Keratinocyte (primary cell): Measurements from ENCODE around the gene CDC20. TPM values are rescaled to one million over a fixed set of nuclear protein-coding genes. Genes with fewer than 3 reads are reported as not detected.

ENCODE experiments used
- DNase-seq: peaks from one replicate; pipeline ENCODE4 v3.0.0-alpha.2; 2011; ENCODE audit warnings: low read depth, missing footprints, low spot score
- FAIRE-seq: peaks from 2 replicates; lab custom pipeline; 2011; peaks lifted over from hg19 to GRCh38; lab: Jason Lieb, UNC
- H2AFZ ChIP-seq: 2 replicates; pipeline ENCODE4 v1.6.0; 2012; ENCODE audit warnings: low read length, control low read depth, inconsistent platforms; ENCODE audit not compliant: control insufficient read depth
- H3K27ac ChIP-seq: 2 replicates; pipeline ENCODE4 v1.5.1; 2011; ENCODE audit warnings: low read length; ENCODE audit not compliant: control insufficient read depth, insufficient read depth
- H3K27me3 ChIP-seq: 3 replicates; pipeline ENCODE4 v1.6.0; 2011; ENCODE audit warnings: low read length; ENCODE audit not compliant: control insufficient read depth, insufficient read depth; ENCODE audit errors: extremely low read depth
- H3K36me3 ChIP-seq, 2 experiments: 2 replicates in 1 of 2; 3 replicates in 1 of 2; pipeline ENCODE4 v1.5.1; 2011; ENCODE audit warnings: low read length in 2 of 2, mild to moderate bottlenecking in 1 of 2; ENCODE audit not compliant: control insufficient read depth in 2 of 2, insufficient read depth in 2 of 2; ENCODE audit errors: extremely low read depth in 1 of 2
- H3K4me1 ChIP-seq: 3 replicates; pipeline ENCODE4 v1.5.1; 2011; ENCODE audit warnings: low read length; ENCODE audit not compliant: control insufficient read depth, insufficient read depth; ENCODE audit errors: extremely low read depth
- H3K4me2 ChIP-seq: 3 replicates; pipeline ENCODE4 v1.6.0; 2011; ENCODE audit warnings: low read depth, low read length; ENCODE audit not compliant: control insufficient read depth, insufficient read depth; ENCODE audit errors: extremely low read depth
- H3K4me3 ChIP-seq, 3 experiments: fragments of 200-600 bp in 1 of 3; sonication (generic) in 1 of 3; 2 replicates in 2 of 3; 3 replicates in 1 of 3; pipeline ENCODE4 v1.5.1; 2011 to 2016; ENCODE audit warnings: low read length in 3 of 3, mild to moderate bottlenecking in 3 of 3, control low read depth in 2 of 3, inconsistent platforms in 1 of 3, low read depth in 1 of 3, mixed read lengths in 1 of 3, mixed run types in 1 of 3, moderate library complexity in 1 of 3; ENCODE audit not compliant: control insufficient read depth in 2 of 3, insufficient read depth in 2 of 3; ENCODE audit errors: extremely low read depth in 1 of 3
- H3K79me2 ChIP-seq: 2 replicates; pipeline ENCODE4 v1.6.0; 2012; ENCODE audit warnings: low read length; ENCODE audit not compliant: control insufficient read depth, insufficient read depth
- H3K9ac ChIP-seq: 3 replicates; pipeline ENCODE4 v1.6.0; 2011; ENCODE audit warnings: low read length; ENCODE audit not compliant: control insufficient read depth, insufficient read depth; ENCODE audit errors: extremely low read depth
- H3K9me1 ChIP-seq: 3 replicates; pipeline ENCODE4 v1.6.0; 2011; ENCODE audit warnings: low read length; ENCODE audit not compliant: control insufficient read depth, insufficient read depth; ENCODE audit errors: extremely low read depth
- H3K9me3 ChIP-seq: 2 replicates; pipeline ENCODE4 v1.5.1; 2012; ENCODE audit warnings: low read depth, low read length; ENCODE audit not compliant: control insufficient read depth
- H4K20me1 ChIP-seq: 3 replicates; pipeline ENCODE4 v1.6.0; 2011; ENCODE audit warnings: low read length; ENCODE audit not compliant: control insufficient read depth, insufficient read depth; ENCODE audit errors: extremely low read depth
- EZH2 ChIP-seq: IDR thresholded peaks from one replicate; pipeline ENCODE4 v1.6.1; 2012; ENCODE audit warnings: inconsistent platforms, mild to moderate bottlenecking, low read length, moderate library complexity
- dilution Hi-C: fragments of 300-500 bp; cut with MboI; formaldehyde crosslinking; loops from one replicate; pipeline ENCODE4 v1.7.0; 2020; ENCODE audit warnings: low sequenced_read_pairs; ENCODE audit not compliant: extremely low pct_ligation_motif_present
- polyA plus RNA-seq, 5 experiments: library from polyadenylated mRNA; depleted of rRNA in 3 of 5; stranded (reverse) in 3 of 5; stranded (forward) in 1 of 5; unstranded in 1 of 5; fragments of >200 nt; gene quantifications; 1 replicate in 1 of 5; 2 replicates in 3 of 5; 3 replicates in 1 of 5; pipeline versions ENCODE4 v1.2.1 to v1.2.3, GENCODE V29; 2011 to 2012; ENCODE audit warnings: missing spikeins in 2 of 5, low read depth in 1 of 5, low replicate concordance in 1 of 5
- TF ChIP-seq, protein P1 (sequence below), 3 experiments: IDR thresholded peaks in 1 of 3; conservative IDR thresholded peaks in 1 of 3; optimal IDR thresholded peaks in 1 of 3; 2 replicates in 2 of 3; 3 replicates in 1 of 3; pipeline versions ENCODE3 to v1.5.1; 2011; ENCODE audit warnings: low read length in 3 of 3, mild to moderate bottlenecking in 3 of 3, moderate library complexity in 2 of 3, control low read depth in 1 of 3, inconsistent platforms in 1 of 3; ENCODE audit not compliant: insufficient read depth in 2 of 3; ENCODE audit errors: extremely low read depth in 1 of 3

Gene CDC20
- polyA plus RNA-seq, 1 donor (not counting 4 experiments of a cell fraction or from before 2014, with no cell fraction given) = 84.2 TPM

DNA sequence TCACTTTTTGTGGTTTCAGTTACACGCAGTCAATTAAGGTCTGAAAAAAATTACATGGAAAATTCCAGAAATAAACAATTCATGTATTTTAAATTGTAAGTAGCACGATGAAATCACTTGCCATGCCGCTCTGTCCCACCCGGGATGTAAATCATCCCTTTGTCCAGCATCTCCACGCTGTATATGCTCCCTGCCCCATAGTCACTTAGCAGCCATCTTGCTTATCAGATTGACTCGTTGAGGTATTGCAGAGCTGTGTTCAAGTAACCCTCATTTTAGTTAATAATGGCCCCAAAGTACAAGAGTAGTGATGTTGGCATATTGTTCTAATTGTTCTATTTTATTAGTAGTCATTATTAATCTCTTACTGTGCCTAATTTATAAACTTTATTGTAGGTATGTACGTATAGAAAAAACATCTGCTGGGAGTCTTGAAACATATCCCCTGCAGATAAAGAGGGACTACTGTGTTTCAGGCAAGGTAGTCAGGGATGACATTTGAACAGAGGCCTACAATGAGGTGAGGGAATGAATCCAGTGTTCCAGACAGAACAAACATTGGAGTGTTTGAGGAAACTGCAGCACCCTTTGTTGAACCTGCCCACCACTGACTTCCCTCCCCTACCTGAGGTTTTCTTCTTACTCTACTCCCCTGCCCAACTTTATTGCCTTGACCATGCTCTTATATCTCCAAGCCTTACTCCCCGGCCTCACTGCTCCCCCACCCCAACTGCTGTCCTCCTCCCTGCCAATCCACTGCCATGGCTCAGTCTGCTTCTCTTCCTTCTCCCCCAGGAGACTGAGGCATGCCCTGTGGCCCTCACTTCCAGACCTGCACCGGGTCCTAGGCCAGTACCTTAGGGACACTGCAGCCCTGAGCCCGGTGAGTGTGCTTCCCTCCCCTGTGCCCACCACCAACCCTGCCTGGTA, 7.1 kb upstream of the CDC20 start:
- dilution Hi-C loops = no loop called here
- Histone ChIP-seq H4K20me1 (no peaks in the 10 kb centered on the region), H3K36me3 (no peaks in the 10 kb centered on the region), H3K79me2 (no peaks in the 10 kb centered on the region), H3K27me3 (no peaks in the 10 kb centered on the region), H3K4me2 (no peak overlapping the region), H3K9ac (no peak overlapping the region), H2AFZ (no peak overlapping the region), H3K4me3 (no peak overlapping the region), H3K27ac (no peak overlapping the region), H3K9me1 (no peaks in the 10 kb centered on the region), H3K9me3 (no peaks in the 10 kb centered on the region), H3K4me1 (peaks cover 16% of the 10 kb centered on the region)
- no peak for TF ChIP-seq EZH2
- TF ChIP-seq, protein P1, sequence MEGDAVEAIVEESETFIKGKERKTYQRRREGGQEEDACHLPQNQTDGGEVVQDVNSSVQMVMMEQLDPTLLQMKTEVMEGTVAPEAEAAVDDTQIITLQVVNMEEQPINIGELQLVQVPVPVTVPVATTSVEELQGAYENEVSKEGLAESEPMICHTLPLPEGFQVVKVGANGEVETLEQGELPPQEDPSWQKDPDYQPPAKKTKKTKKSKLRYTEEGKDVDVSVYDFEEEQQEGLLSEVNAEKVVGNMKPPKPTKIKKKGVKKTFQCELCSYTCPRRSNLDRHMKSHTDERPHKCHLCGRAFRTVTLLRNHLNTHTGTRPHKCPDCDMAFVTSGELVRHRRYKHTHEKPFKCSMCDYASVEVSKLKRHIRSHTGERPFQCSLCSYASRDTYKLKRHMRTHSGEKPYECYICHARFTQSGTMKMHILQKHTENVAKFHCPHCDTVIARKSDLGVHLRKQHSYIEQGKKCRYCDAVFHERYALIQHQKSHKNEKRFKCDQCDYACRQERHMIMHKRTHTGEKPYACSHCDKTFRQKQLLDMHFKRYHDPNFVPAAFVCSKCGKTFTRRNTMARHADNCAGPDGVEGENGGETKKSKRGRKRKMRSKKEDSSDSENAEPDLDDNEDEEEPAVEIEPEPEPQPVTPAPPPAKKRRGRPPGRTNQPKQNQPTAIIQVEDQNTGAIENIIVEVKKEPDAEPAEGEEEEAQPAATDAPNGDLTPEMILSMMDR (optimal IDR thresholded peaks at IDR 0.05 in 1 of 3, IDR thresholded peaks at IDR 0.05 in 1 of 3, conservative IDR thresholded peaks at IDR 0.05 in 1 of 3; ENCODE audit: extremely low read depth in 1 of 3, insufficient read depth in 2 of 3, low read length in 3 of 3) = no peak
- FAIRE-seq (no peak), DNase-seq (no peak)

DNA sequence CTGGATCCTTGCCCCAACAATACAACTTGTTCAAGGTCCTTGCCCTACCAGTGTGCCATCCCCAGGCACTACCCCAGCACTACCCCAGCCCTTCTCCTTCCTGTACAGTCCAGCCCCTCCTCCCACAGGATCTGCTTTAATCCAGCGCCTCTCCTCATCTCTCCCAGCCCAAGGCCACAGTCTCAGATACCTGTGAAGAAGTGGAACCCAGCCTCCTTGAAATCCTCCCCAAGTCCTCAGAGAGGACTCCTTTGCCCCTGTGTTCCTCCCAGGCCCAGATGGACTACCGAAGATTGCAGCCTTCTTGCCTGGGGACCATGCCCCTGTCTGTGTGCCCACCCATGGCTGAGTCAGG, 6.5 kb upstream of the CDC20 start:
- Histone ChIP-seq H3K27me3 (no peaks in the 10 kb centered on the region), H3K4me2 (no peak overlapping the region), H4K20me1 (no peaks in the 10 kb centered on the region), H3K9me3 (no peaks in the 10 kb centered on the region), H3K4me1 (peaks cover 16% of the 10 kb centered on the region), H3K36me3 (no peaks in the 10 kb centered on the region), H3K9ac (no peak overlapping the region), H3K79me2 (no peaks in the 10 kb centered on the region), H3K4me3 (no peak overlapping the region), H3K27ac (no peak overlapping the region), H3K9me1 (no peaks in the 10 kb centered on the region), H2AFZ (no peak overlapping the region)
- FAIRE-seq (no peak), DNase-seq (no peak)
- dilution Hi-C loops = no loop called here
- no peak for TF ChIP-seq EZH2
- TF ChIP-seq, protein P1 (optimal IDR thresholded peaks at IDR 0.05 in 1 of 3, IDR thresholded peaks at IDR 0.05 in 1 of 3, conservative IDR thresholded peaks at IDR 0.05 in 1 of 3; ENCODE audit: extremely low read depth in 1 of 3, insufficient read depth in 2 of 3, low read length in 3 of 3) = no peak
